Measurements from ENCODE around the gene CADPS.

DNA sequence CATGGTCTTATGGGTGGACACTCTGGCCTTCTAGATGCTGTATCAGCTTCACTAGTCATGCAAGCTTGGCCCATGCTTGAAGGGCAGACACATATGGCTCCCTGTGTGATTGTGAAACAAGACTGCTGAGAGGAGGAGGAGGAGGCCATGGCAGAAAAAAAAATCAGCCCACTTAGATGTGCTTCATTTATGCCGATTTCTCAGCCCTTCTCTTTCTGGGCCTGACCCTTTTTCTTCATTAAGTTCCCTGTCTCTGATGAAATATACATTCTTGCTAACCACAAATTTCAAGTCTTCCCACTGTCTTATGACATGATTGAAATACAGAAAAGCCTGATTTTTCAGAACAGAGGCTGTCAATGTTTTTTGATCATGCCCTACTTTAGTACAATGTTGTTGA lies 288.9 kb downstream of the CADPS start:
- TF ChIP-seq, protein P1, sequence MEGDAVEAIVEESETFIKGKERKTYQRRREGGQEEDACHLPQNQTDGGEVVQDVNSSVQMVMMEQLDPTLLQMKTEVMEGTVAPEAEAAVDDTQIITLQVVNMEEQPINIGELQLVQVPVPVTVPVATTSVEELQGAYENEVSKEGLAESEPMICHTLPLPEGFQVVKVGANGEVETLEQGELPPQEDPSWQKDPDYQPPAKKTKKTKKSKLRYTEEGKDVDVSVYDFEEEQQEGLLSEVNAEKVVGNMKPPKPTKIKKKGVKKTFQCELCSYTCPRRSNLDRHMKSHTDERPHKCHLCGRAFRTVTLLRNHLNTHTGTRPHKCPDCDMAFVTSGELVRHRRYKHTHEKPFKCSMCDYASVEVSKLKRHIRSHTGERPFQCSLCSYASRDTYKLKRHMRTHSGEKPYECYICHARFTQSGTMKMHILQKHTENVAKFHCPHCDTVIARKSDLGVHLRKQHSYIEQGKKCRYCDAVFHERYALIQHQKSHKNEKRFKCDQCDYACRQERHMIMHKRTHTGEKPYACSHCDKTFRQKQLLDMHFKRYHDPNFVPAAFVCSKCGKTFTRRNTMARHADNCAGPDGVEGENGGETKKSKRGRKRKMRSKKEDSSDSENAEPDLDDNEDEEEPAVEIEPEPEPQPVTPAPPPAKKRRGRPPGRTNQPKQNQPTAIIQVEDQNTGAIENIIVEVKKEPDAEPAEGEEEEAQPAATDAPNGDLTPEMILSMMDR (IDR thresholded peaks at IDR 0.05): no peak
- TF ChIP-seq ZFX (IDR thresholded peaks at IDR 0.05; ENCODE audit: borderline replicate concordance): no peak

Measured in 22Rv1 (cell line).